ENCODE results near the gene PPP1R1A. TPM values are rescaled to one million over a fixed set of nuclear protein-coding genes. Genes with fewer than 3 reads are reported as not detected.

Gene PPP1R1A
- total and polyA plus RNA-seq, 9 of the 15 experiments (the other 6 are each of a cell fraction or from before 2014, with no cell fraction given) = not detected

- TF ChIP-seq ZKSCAN8 (CRISPR knock-in tag; IDR thresholded peaks at IDR 0.05) (no peak), HDGF (IDR thresholded peaks at IDR 0.05) (no peak), ARID3A (IDR thresholded peaks at IDR 0.05; ENCODE audit: borderline replicate concordance, low read depth, low read length) (no peak)
Observed at GRCh38 chr12:54565310-54565985, 23.0 kb downstream of the PPP1R1A start (continued).

GRCh38 chr12:54564768-54565167 lies 23.7 kb downstream of the PPP1R1A start:
- BruUV-seq (replicated peaks) = no TSS peak
- Histone ChIP-seq H3K4me2 (ENCODE audit: insufficient read depth, low read length) (no peak overlapping the region), H3K9me1 (ENCODE audit: control insufficient read depth, insufficient read depth, low read length) (no peaks in the 10 kb centered on the region), H3K36me3 (ENCODE audit: control insufficient read depth, insufficient read depth, low read length) (no peaks in the 10 kb centered on the region), H3K9me3 (replicated peaks; ENCODE audit: control insufficient read depth, insufficient read depth, low read depth, low read length) (no peaks in the 10 kb centered on the region), H3K4me1 (replicated peaks in 1 of 2; ENCODE audit: control insufficient read depth in 2 of 2, insufficient read depth in 2 of 2, low read length in 2 of 2) (peaks cover 5 to 11% of the 10 kb centered on the region in 2 experiments), H3K27me3 (ENCODE audit: control insufficient read depth in 2 of 2, insufficient read depth in 2 of 2, low read length in 2 of 2) (peaks cover 9 to 18% of the 10 kb centered on the region in 2 experiments; a peak in 4 of 5 replicates), H3K27ac (ENCODE audit: extremely low read depth, low read depth, low read length) (no peak overlapping the region), H3K4me3 (no peak overlapping the region), H3K79me2 (ENCODE audit: control insufficient read depth, insufficient read depth, low read length) (no peaks in the 10 kb centered on the region), H2AFZ (ENCODE audit: low read depth, low read length) (no peak overlapping the region), H3K9ac (ENCODE audit: insufficient read depth in 1 of 2, low read depth in 2 of 2, low read length in 2 of 2) (no peak overlapping the region), H4K20me1 (replicated peaks; ENCODE audit: control insufficient read depth, insufficient read depth, low read length) (0 out of 2 replicates have a peak, but pooled peaks cover 4% of the 10 kb centered on the region)
- FAIRE-seq (no peak), ATAC-seq (no peak), DNase-seq (ENCODE audit: extremely low read depth in 1 of 4, low spot score in 3 of 4) (no peak)
- in situ Hi-C loops (cut with MboI) (no loop called here), intact Hi-C loops (cut with micrococcal nuclease) (no loop called here)
- CTCF ChIA-PET (ENCODE audit: low intra/inter-chr PET ratio) = no interaction called here
- 0% methylated on average over 5 of the region's 5 CpGs for WGBS (ENCODE audit: insufficient coverage, low coverage, missing lambda C conversion rate)
- POLR2A ChIA-PET = interaction anchor here (0.6 kb wide), 1 partner anchor 315 kb away, joined by 3 read pairs; no protein-coding TSS in a partner anchor
- TF ChIP-seq NCOA1 (IDR thresholded peaks at IDR 0.05; ENCODE audit: low read depth) (no peak), MCM7 (IDR thresholded peaks at IDR 0.05) (no peak), ARID4B (CRISPR knock-in tag; IDR thresholded peaks at IDR 0.05) (no peak), HNRNPK (IDR thresholded peaks at IDR 0.05; ENCODE audit: low read depth, low read length, poor library complexity, severe bottlenecking) (no peak), ZNF184 (CRISPR knock-in tag; IDR thresholded peaks at IDR 0.05) (no peak), ZNF12 (CRISPR knock-in tag; IDR thresholded peaks at IDR 0.05) (no peak), HOXB6 (CRISPR knock-in tag; IDR thresholded peaks at IDR 0.05; ENCODE audit: borderline replicate concordance) (no peak), TAF15 (IDR thresholded peaks at IDR 0.05; ENCODE audit: low read depth, low read length) (no peak), CAMTA2 (CRISPR knock-in tag; conservative IDR thresholded peaks at IDR 0.05) (no peak), SMAD1 (IDR thresholded peaks at IDR 0.05; ENCODE audit: low read depth, low read length, partially characterized antibody) (no peak), ZNF280B (CRISPR knock-in tag; IDR thresholded peaks at IDR 0.05) (no peak), RFX1 (IDR thresholded peaks at IDR 0.05) (no peak)
